HG03521 (cell line): ENCODE measurements around the gene MCFD2.
"Not testable (repeated sequence)": the region's sequence is repeated elsewhere in the genome, so short reads cannot be mapped to it uniquely, and the experiment has no call there.

ENCODE experiments used
- ATAC-seq: cut with Tn5 transposase; IDR thresholded peaks from one replicate; pipeline ENCODE4 v1.9.1; 2021; ENCODE audit warnings: mild to moderate bottlenecking, moderate library complexity; ENCODE audit not compliant: unreplicated experiment

Gene MCFD2

DNA sequence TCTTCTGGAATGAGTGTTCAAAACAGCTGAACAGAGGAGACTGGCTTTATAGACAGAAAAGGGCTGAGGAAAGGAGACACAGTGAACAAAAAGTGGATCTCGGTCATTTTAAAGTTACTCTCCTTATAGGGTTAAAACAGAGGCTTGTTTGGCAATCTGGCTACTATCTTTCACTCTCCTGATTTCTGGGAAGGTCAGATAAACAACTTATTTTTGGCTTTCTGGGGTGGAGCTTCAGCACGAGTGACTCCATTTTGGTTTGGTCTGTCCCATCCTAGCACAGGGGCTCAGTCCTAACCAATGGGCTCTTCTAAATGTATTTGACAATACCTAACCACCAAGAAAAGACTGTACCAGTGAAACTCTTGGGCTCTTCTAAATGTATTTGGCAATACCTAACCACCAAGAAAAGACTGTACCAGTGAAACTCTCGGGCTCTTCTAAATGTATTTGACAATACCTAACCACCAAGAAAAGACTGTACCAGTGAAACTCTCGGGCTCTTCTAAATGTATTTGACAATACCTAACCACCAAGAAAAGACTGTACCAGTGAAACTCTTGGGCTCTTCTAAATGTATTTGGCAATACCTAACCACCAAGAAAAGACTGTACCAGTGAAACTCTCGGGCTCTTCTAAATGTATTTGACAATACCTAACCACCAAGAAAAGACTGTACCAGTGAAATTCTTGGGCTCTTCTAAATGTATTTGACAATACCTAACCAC is 39.5 kb downstream of the MCFD2 start:
- not testable (repeated sequence) for ATAC-seq

DNA sequence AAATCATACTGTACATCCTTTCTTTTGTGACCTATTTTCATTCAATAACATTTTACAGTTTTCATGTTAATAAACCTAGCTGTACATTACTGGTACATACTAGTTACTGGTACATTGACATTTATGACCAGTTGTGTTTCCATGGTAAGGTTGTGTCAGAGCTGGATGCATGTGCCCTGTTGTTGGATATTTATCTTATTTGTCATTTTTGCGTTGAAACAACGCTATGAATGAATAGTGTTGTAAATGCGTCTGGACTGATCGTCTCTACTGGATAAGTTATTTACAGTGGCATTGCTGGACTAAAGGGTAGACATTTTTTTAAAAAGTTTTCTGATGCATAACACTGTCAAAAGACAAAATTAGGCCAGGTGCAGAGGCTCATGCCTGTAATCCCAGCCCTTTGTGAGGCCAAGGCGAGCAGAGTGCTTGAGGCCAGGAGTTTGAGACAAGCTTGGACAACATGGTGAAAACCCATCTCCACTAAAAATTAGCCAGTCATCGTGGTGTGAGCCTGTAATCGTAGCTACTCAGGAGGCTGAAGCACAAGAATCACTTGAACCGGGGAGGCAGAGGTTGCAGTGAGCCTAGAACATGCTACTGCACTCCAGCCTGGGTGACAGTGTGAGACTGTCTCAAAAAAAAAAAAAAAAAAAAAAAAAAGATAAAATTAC is 40.2 kb downstream of the MCFD2 start:
- ATAC-seq, result no peak

DNA sequence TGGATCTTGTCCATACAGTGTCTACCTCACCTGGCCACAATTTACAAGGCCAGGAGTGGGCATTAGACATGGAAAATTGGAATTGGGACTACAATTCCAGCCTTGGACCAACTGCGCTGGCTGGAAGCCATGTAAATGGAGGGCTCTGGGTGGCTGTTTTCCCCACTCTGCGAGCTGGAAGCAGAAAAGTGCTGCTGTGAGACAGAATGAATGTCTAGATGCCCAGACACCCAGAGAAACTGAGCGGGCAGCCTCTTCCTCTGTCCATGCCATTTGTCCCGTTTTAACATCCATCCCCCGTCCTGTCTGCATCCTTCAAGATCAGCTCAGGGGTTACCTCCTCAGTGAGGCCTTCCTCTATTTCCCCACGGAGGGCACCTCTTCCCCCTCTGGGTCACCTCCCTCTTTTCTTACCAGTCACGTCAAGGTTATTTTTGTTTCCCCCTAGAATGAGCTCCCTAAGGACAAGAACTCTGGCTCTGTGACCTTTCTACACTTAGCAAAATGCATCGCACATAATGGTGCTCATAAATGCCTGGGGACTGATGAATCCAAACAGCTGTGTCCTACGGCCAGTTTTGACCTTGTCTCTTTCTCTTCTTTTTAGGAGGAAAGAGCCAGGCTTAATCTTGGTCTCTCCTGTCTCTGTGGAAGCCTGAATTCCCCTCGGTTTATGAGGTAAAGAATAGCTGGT is 41.2 kb downstream of the MCFD2 start:
- no peak for ATAC-seq

DNA sequence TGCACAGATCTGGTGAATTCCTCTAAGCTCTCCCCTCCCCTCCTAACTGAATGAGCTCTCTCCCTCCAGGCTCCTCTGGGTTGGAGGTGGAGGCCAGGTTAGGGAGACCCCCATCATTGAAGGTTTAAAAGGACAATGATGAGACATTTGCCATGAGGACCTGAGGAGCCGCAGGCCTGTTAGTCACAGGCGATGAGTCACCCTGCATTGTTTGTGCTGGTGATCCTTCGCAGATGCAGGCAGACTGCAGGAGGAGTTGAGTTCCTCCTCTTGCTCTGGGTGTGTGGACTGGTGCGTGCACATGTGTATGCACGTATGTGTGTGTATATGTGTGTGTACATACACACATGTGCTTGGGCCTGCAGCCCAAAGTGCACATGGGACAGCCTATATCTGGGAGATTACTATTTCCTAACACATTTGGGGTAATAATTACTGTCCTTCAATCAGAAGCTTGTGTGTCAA is 42.0 kb downstream of the MCFD2 start:
- ATAC-seq, result no peak

DNA sequence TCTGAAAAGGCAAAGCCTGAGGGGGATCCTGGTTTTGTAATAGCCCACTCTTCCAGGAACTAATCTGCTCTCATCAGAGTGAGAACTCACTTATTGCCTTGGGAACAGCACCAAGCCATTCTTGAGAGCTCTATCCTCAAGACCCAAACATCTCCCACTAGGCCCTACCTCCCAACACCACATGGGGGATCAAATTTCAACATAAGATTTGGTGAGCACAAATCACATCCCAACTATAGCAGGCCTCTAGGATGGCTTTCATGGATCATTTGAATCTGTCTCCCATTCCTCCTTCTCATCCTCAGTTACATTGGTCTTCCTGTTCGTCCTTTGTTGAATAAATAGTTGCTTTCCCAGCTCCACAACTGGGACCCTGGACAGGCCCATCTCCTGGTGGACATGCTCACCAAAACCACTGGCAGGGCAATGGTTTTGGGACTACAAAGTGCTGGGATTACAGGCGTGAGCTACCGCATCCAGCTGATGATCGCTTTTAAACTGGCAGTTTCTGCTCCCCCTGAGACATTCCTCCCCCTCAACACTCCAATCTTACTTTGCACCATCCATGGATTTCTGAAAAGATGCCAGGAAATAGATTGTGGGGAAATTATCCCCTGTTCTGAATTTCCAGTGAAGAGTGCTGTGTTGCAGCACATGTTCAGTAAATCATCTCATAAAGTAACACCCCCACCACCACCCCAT is 42.6 kb downstream of the MCFD2 start:
- no peak for ATAC-seq

DNA sequence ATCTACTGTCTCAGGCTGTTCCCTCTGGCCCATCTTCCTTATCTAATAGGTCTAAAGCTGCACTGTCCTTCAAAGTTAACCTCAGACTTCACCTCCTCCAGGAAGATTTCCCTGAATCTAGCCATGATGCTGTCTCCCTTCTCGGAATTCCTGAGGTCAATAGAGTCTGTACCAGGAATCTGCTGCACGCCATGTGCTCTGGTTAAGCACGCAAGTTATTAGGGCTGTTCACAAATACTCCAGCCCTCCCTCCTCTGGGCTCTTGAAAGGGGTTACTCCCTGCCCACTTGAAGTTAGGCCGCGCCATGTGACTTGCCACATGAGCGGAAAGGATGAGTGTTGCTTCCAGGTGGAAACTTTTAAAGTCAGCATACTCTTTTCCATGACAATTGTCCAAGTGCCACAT is 43.6 kb downstream of the MCFD2 start:
- no peak for ATAC-seq

DNA sequence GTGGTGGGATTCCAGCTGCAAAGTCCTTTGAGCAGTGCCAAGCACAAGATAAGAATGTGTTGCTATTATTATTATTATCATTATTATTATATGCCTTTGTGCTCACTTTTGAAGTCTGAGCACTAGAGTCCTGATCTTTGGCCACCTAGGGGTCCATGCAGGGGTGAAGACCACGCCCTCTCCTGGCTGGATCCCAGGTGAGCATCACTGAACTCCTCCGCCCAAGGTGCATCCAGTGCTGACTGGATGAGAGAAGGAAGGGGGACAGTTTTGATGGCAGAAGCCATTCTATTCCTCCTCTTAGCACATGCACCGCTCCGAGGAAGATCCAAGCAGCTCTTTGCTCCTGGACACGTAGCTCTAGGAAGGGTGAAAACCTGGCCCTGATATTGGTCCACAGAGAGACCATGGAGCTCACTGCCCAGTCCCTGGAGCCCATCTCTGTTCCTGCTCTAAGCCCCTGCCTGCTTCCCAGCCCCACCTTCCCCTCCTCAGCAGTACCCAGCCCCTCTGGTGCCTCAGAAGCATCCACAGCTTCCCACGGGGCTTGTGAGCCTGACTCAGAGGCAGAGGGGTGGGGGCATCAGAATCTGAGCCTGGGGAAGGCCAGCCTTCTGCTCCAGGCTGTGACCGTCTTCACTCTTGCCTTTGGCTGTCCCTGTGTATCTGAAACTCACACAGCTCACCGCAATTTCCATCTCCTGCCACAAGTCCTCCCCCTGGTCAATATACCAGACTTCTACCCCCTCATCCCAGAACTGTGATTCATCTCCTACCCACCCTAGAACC is 45.4 kb downstream of the MCFD2 start:
- no peak for ATAC-seq

DNA sequence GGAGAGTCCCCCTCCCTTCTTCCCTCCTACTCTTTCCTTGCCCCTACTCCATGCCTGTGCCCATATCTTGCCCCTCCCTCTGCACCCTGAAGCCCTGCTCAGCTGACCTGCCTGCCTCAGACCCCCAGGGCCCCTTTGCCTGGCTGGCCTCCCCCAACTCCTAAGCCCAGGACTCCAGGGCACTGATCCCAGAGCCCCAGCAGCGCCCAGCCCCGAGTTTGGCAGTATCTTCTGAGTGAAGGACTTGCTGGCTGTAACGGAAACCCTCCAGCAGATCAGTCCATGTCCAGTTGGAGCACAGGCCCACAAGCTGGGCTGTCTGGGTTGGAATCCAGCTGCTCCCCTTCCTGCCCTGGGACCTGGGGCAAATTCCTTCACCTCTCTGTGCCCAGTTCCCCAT is 46.0 kb downstream of the MCFD2 start:
- ATAC-seq, result no peak

DNA sequence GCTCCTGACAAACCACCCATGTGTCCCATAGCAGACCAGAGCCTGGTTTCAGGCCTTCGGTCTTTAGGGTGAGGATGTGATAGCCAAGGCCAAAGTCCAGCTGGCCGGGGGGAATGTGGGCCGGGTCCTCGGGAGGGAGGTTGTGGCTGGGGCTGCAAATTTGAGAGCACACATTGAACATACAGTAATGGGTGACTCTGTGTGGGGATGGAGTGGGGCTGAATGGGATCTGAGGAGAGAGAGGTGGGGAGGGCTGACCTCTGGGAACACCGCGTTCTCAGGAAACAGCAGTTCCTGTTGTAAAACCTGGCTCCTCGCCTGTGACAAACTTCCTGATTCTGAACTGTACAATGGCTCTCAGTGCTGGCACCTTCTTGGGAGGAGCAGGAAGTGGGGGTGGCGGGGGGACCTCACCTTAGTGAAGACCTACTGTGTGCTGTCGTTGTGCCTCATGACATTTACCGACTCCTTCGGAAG is 48.8 kb downstream of the MCFD2 start:
- ATAC-seq, result no peak

DNA sequence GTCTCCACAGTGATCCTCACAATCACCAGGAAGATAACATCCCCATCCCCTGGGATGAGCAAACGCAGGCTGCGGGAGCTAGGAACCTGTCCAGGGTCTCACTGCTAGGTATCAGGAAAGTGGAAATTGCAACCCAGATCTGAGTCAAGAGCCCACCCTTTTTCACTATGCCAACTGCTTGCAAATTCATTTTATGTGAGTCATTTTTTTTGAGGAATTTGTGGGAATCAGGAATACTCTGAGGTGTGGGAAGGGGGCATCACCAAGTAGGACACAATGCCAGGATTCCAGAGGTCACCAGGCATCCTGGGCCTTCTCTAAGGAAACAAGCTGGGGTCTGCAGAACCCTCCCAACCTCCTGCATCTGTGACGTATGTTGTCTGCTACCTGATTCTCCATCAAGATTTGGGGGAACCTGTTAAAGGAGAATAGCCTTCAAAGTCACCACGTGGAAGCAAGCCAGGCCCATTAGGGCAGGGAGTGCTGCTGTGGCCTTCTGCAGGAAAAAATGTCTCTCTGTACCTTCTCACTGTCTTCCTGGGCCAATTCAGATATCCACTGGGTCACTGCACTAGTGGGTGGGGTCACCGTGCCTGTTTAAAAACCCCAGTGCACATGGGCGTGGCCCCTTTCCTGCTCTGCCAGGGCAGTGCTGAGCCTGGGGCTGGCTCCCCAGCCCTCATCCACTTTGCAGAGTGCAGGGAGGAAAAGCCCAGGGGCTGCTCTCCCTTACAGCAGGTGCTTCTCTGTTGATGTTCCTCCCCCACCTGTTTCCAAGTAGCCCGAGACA is 50.2 kb downstream of the MCFD2 start:
- no peak for ATAC-seq

DNA sequence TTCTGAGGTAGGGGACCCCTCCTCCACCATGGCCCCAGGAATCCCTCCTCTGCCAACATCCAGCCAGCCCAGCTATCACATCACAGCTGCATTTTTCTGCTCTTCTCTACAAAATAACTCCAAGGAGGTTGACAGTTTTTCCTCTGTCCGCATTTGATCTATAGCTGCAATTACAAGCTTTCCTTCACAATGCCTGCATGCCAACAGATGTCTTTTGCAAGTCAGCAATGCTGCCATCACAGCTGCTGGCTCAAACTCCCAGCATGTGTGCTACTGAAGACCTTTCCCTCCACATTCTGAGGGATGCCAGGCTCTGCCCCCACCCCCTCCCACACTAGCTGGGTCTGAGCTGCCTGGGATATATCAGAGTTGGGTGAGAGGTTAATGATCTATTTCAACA is 51.7 kb downstream of the MCFD2 start:
- no peak for ATAC-seq

DNA sequence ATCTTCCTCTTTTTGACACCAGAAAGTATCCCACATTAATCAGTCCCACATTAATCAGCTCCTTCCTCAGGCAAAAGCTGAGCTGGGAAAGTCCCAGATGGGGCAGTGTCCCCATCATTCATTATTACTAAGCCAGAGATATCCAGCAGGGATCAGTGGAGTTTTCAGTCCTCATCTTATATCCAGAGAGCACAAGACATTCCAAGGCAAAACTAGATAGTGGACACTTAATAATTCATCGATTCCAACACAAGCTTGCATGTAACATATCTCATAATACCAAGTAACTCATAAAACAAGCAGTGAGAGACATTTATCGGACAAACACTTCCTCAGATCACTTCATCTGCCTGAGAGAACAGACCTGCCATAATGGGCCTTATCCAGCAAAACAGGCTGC is 53.1 kb downstream of the MCFD2 start:
- ATAC-seq, result no peak

DNA sequence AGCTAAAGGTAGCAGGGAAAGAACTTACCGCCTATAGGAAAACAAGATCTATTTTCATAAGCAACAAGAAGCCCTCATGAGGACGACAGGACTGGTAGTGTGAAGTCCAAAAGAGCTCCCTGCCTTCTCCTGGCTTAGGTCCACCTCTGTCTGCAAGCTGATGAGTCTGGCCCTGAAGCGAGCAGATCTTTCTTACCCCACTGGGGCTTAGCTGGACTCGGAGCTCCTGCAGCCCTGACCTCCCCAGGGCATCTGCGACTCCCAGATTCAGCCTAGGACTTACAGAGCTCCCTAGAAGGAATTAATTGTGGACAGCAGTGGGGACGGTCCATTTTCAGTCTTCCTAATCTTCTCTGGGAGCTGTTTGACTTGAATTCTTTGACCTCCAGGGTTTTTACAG is 53.7 kb downstream of the MCFD2 start:
- no peak for ATAC-seq

DNA sequence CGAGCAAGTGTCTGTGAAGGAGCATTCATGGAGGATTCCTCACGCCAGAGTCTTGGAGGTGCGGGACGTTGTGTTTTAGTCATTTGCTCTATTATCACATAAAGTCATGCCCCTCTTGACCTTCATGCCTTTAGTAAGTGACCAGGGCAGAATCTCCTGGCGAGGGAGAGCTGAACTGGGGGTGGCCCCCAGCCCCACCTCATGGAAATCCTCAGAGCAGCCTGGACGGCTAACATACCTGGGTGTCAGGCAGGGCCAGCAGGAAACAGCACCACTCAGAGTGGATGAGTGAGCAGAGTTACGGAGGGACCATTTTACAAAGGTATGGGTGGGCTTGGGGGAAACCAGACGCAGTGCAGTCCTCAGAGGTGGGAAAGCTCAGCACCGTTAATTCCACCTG is 56.1 kb downstream of the MCFD2 start:
- no peak for ATAC-seq

DNA sequence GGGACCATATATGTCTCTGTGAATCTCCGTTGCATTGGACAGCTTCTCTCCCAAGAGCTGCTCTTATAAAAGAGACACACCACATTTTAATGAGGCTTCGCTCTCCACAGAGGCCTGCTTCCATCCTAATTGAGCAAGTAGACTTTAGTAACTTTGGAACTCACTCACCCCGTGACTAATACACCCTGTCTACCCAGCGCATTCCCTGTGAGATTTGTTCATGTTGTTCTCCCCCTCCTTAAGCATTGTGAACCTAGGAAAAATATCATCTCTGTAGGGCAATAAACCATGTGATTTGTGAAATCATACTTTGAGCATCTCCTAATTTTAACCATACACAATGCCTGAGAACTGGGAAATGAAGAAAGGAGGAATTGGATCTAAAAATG is 56.9 kb downstream of the MCFD2 start:
- ATAC-seq, result no peak

DNA sequence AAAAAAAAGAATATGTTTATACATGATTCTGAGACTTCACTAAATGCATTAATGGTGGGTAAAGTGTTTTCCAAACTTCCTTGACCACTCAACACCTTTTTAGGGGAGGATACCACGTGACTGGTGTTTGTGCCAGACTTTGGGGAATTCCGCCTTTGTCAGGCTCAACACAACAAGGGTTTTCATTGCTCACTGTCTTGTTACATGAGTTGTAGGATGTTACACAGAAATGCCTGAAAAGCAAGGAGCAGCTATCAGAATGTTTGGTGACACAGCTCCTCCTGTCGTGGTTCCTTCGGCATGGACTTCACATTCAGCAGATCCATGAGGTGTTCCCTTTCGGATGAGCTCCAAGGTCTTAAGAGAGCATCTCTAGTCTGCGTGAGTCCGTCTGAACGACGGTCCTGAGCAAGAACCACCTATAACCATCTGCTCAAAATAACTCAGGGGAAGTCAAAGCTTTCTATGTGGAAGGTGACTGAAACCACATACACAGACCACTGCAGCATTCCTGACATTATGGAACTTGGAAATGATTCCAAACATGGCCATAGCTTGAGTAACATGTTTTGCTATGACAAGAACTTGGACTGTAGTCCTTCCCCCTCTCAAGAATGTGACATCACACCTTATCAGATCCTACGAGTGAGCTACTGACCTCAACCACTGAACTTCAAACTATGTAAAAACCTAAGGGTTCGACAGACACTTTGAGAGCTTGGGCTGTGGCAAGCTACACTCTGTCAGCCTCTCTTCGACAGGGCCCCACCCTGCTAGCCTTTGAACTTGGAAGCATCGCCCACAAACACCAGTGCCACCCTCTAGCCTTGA is 57.5 kb downstream of the MCFD2 start:
- ATAC-seq, result no peak

DNA sequence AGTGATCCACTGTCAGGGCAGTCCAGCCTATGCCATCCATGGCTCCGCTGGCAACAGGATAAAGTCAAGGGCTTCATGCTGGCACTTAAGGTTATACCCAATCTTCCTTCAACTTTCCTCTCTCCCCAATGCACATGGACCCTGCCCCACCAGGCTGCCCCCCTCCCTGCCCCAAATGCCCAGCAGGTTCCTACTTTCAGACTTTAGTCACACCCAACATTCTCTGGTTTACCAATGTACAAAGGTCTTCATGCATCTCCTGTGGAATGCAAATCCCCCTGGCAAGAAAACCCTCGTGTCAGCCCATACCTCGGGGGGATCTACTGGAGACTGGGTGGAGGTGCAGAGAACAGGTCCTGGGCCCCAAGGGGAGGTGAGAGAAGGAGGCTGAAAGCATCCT is 59.3 kb downstream of the MCFD2 start:
- ATAC-seq, result no peak

DNA sequence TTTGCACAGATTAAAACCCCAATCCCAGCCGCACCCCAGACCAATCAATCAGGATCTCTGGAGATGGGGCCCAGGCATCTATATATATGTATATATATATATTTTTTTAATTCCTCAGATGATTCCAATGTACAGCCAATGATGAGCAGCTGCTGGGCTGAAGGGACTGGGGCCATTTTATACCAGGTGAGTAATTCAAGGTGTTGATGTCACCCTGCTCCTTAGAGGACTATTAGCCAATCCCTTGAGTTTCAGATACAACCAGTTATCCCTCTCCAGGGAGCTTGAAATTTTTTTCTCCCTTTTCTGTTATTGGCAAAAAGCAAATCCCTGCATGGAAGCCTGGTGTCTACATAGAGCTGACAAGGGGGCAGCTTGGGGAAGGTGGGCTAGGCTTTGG is 59.8 kb downstream of the MCFD2 start:
- no peak for ATAC-seq

DNA sequence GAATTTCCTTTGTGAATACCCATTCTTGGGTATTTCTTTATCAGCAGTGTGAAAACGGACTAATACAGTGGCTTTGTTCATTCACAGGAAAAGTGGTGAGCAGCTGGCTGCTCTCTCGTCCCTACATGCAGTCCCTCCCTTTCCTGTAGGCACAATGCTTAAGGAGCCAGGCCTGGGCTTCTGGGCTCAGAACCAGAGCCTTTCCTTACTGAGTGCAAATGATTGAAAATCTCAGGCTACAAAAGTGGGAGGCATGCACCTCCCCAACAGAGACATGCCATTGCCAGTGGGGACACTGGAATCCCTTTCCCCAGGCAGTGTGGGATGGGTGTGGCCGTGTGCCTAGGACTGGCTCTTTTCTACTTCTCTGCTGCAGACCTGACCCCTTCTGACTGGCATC is 61.3 kb downstream of the MCFD2 start:
- no peak for ATAC-seq
